Body of pancreas (tissue), 4 donors: Measurements from ENCODE around the gene DDTL. TPM values are rescaled to one million over a fixed set of nuclear protein-coding genes. Genes with fewer than 3 reads are reported as not detected.
A peak's percentile ranks its signal among the peaks of the same experiment; 100 is the strongest.

Experiments used
- ATAC-seq: fragments of 150-250 bp; one replicate; pipeline ENCODE4 v1.9.1; 2016
- DNase-seq, 4 donors: peaks; one replicate each; pipeline ENCODE4 v3.0.0-alpha.2; 2019
- H3K27ac ChIP-seq, 4 donors: fragments of 200-600 bp; sonication (generic); 1 replicate in 3 of 4; 2 replicates in 1 of 4; pipeline versions ENCODE4 v1.5.1 to v1.6.1; 2016 to 2019; ENCODE audit warnings: mild to moderate bottlenecking in 1 of 4, mixed read lengths in 1 of 4, moderate library complexity in 1 of 4
- H3K27me3 ChIP-seq, 2 donors: fragments of 200-600 bp; sonication (generic); one replicate each; pipeline ENCODE4 v1.6.0; 2016; ENCODE audit warnings: mild to moderate bottlenecking in 1 of 2
- H3K36me3 ChIP-seq, 2 donors: fragments of 200-600 bp; sonication (generic); replicated peaks in 1 of 2; 2 replicates each; pipeline ENCODE4 v1.5.1; 2016; ENCODE audit warnings: low read depth in 2 of 2; ENCODE audit not compliant: insufficient read depth in 1 of 2
- H3K4me1 ChIP-seq: fragments of 200-600 bp; sonication (generic); one replicate; pipeline ENCODE4 v1.6.0; 2016
- H3K4me3 ChIP-seq, 2 donors: fragments of 200-600 bp; sonication (generic); 1 replicate in 1 of 2; 2 replicates in 1 of 2; pipeline ENCODE4 v1.5.1; 2016 to 2019
- H3K9me3 ChIP-seq, 3 donors: fragments of 200-600 bp; sonication (generic); 1 replicate in 2 of 3; 2 replicates in 1 of 3; pipeline ENCODE4 v1.5.1; 2016
- POLR2A ChIP-seq, 3 donors: fragments of 450-650 bp; IDR thresholded peaks; one replicate each; pipeline ENCODE4 v1.6.1; 2016; ENCODE audit warnings: antibody characterized with exemption in 3 of 3, mild to moderate bottlenecking in 2 of 3
- whole genome bisulfite sequencing, 2 donors: methylation state at CpG; one replicate each; pipeline ENCODE4 v1.1.5; 2017; 5-methylcytosine and 5-hydroxymethylcytosine counted together
- intact Hi-C: fragments of 100-400 bp; cut with DNase I; formaldehyde crosslinking; loops from one replicate; pipeline ENCODE4 v1.15.1; 2023
- total RNA-seq, 2 donors: library from RNA; depleted of rRNA; stranded (reverse); fragments of >200 nt; gene quantifications; one replicate each; pipeline ENCODE4 v1.1.0, GENCODE V29; 2016
- TF ChIP-seq, protein P1 (sequence below), 7 experiments: fragments of 450-650 bp in 4 of 7; fragments of 200-600 bp in 3 of 7; sonication (generic) in 3 of 7; IDR thresholded peaks; one replicate each; pipeline ENCODE4 v1.5.1; 2016 to 2019; ENCODE audit warnings: antibody characterized with exemption in 7 of 7

The DDTL gene
- total RNA-seq, 2 donors from 2014 or later = 0.66 TPM; not detected in 1

- Histone ChIP-seq H3K36me3 (no peaks in the 10 kb centered on the region), H3K27me3 (no peaks in the 10 kb centered on the region), H3K9me3 (no peaks in the 10 kb centered on the region), H3K4me1 (no peaks in the 10 kb centered on the region), H3K4me3 (no peak overlapping the region), H3K27ac (no peak overlapping the region)
- TF ChIP-seq, protein P1, sequence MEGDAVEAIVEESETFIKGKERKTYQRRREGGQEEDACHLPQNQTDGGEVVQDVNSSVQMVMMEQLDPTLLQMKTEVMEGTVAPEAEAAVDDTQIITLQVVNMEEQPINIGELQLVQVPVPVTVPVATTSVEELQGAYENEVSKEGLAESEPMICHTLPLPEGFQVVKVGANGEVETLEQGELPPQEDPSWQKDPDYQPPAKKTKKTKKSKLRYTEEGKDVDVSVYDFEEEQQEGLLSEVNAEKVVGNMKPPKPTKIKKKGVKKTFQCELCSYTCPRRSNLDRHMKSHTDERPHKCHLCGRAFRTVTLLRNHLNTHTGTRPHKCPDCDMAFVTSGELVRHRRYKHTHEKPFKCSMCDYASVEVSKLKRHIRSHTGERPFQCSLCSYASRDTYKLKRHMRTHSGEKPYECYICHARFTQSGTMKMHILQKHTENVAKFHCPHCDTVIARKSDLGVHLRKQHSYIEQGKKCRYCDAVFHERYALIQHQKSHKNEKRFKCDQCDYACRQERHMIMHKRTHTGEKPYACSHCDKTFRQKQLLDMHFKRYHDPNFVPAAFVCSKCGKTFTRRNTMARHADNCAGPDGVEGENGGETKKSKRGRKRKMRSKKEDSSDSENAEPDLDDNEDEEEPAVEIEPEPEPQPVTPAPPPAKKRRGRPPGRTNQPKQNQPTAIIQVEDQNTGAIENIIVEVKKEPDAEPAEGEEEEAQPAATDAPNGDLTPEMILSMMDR (IDR thresholded peaks at IDR 0.05) = no peak
- TF ChIP-seq POLR2A (IDR thresholded peaks at IDR 0.05) = no peak
- ATAC-seq (no peak), DNase-seq (no peak)
- whole genome bisulfite sequencing, 2 donors = 79 to 80% methylated on average over 6 to 9 of the region's 9 CpGs
- intact Hi-C loops = no loop called here
Observed at GRCh38 chr22:24001314-24001713, 34.6 kb downstream of the DDTL start.

- Histone ChIP-seq H3K4me1 (no peaks in the 10 kb centered on the region), H3K9me3 (no peaks in the 10 kb centered on the region), H3K4me3 (no peak overlapping the region), H3K27ac (no peak overlapping the region), H3K36me3 (no peaks in the 10 kb centered on the region), H3K27me3 (no peaks in the 10 kb centered on the region)
- no peak for DNase-seq
- no peak for ATAC-seq
- intact Hi-C loops = no loop called here
- WGBS, 2 donors = 68 to 70% methylated on average over 10 of the region's 10 CpGs
- TF ChIP-seq, protein P1 (IDR thresholded peaks at IDR 0.05) = no peak
- no peak for TF ChIP-seq POLR2A (IDR thresholded peaks at IDR 0.05)
Observed at GRCh38 chr22:24002272-24002671, 35.6 kb downstream of the DDTL start.

GRCh38 chr22:24002851-24003250 is 36.2 kb downstream of the DDTL start:
- ATAC-seq (no peak), DNase-seq (no peak)
- no peaks in the 10 kb centered on the region for H3K4me1 ChIP-seq
- intact Hi-C loops = no loop called here
- TF ChIP-seq, protein P1 (IDR thresholded peaks at IDR 0.05) = no peak
- 83 to 85% methylated on average over 5 of the region's 5 CpGs for WGBS, 2 donors
- H3K36me3 ChIP-seq = no peaks in the 10 kb centered on the region
- no peak overlapping the region for H3K27ac ChIP-seq
- H3K4me3 ChIP-seq = no peak overlapping the region
- H3K27me3 ChIP-seq = no peaks in the 10 kb centered on the region
- H3K9me3 ChIP-seq = no peaks in the 10 kb centered on the region

DNA sequence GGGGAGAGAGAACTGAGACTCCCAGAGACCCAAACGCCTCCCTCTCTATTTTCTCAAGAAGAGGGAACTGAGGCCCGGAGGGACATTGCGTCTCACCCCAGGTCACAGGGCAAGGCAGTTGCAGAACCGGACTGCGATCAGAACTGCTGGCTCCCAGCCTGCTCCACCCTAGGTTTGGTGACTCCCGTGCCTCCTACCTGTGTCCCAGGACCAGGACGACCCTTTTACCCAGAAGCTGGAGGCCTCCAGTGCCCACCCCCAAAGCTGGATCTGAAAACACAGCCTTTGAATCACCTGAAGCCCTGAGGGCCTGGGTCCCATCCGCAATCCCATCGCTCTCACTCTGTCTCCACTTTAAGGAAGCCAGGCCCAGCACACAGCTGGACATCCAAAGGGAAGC is 37.2 kb downstream of the DDTL start:
- WGBS, 2 donors = 67 to 80% methylated on average over 8 to 9 of the region's 9 CpGs
- Histone ChIP-seq H3K27me3 (no peaks in the 10 kb centered on the region), H3K27ac (no peak overlapping the region), H3K4me3 (no peak overlapping the region), H3K9me3 (no peaks in the 10 kb centered on the region), H3K36me3 (no peaks in the 10 kb centered on the region), H3K4me1 (no peaks in the 10 kb centered on the region)
- intact Hi-C loops = no loop called here
- ATAC-seq (no peak), DNase-seq (no peak)
- no peak for TF ChIP-seq POLR2A (IDR thresholded peaks at IDR 0.05)
- TF ChIP-seq, protein P1 (IDR thresholded peaks at IDR 0.05) = no peak

DNA sequence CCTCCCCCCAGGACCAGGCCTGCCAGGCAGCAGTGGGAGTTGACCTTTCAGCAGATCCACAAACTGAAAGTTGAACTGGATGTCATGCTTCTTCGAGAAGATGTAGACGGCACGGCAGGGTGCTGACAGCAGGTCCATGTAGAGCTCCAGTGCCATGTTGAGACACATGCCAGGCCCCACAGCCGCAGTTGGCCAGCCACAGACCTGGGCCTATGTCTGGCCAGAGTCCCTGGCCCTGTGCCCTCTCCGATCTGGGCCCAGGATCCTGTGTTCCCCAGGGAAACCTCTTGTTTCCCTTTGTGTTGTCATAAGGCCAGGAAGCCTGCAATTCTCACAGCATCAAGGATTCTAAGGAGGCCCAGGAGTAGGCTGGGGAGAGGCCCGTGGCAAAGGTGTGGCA is 38.5 kb downstream of the DDTL start, which contains the start of gene GSTT4:
Gene GSTT4, minus strand, starts transcription at position 253 of the 400 bp plus-strand sequence. Its CDS starts 97 bp downstream, at position 156.
- Histone ChIP-seq H3K4me3 (no peak within 1 kb of the TSS), H3K27ac (no peak within 1 kb of the TSS), H3K27me3 (no peaks in the 10 kb centered on the region), H3K9me3 (no peaks in the 10 kb centered on the region), H3K36me3 (no peaks in the 10 kb centered on the region), H3K4me1 (no peaks in the 10 kb centered on the region)
- no peak for TF ChIP-seq POLR2A (IDR thresholded peaks at IDR 0.05)
- TF ChIP-seq, protein P1 (IDR thresholded peaks at IDR 0.05) = no peak
- WGBS, 2 donors = 55 to 64% methylated on average over 6 of the region's 6 CpGs
- DNase-seq (peak in 2 of 4 donors; percentile 40 to 47), ATAC-seq (peak; percentile 15)
- intact Hi-C loops = no loop called here
